GM23338 (cell line): ENCODE results near the gene C1orf146. TPM values are rescaled to one million over a fixed set of nuclear protein-coding genes. Genes with fewer than 3 reads are reported as not detected.

ENCODE experiments used
- ATAC-seq: fragments of 200-7000 bp; cut with Tn5 transposase; 3 replicates; pipeline ENCODE4 v1.9.1; 2020
- DNase-seq: peaks from one replicate; pipeline ENCODE4 v3.0.0-alpha.2; 2015; ENCODE audit warnings: low spot score
- H2AFZ ChIP-seq: fragments of 200-600 bp; sonication (generic); 2 replicates; pipeline ENCODE4 v1.8.0; 2016; ENCODE audit warnings: antibody characterized with exemption, mild to moderate bottlenecking, moderate library complexity
- H3F3A ChIP-seq: fragments of 200-600 bp; sonication (generic); replicated peaks from 2 replicates; pipeline ENCODE4 v1.8.0; 2017; ENCODE audit warnings: antibody characterized with exemption, mixed run types, low read depth
- H3K27ac ChIP-seq: fragments of 200-600 bp; sonication (generic); 2 replicates; pipeline ENCODE4 v1.6.1; 2016; ENCODE audit warnings: low read depth
- H3K27me3 ChIP-seq: fragments of 200-600 bp; sonication (generic); 2 replicates; pipeline ENCODE4 v1.8.0; 2016; ENCODE audit warnings: mild to moderate bottlenecking, mixed run types, moderate library complexity; ENCODE audit not compliant: insufficient read depth
- H3K36me3 ChIP-seq: fragments of 200-600 bp; sonication (generic); 2 replicates; pipeline ENCODE4 v1.8.0; 2016; ENCODE audit warnings: mild to moderate bottlenecking; ENCODE audit not compliant: insufficient read depth
- H3K4me1 ChIP-seq: fragments of 200-600 bp; sonication (generic); 2 replicates; pipeline ENCODE4 v1.8.0; 2016; ENCODE audit warnings: mild to moderate bottlenecking, moderate library complexity; ENCODE audit not compliant: insufficient read depth
- H3K4me2 ChIP-seq: fragments of 200-600 bp; sonication (generic); 2 replicates; pipeline ENCODE4 v1.7.1; 2017; ENCODE audit warnings: mixed run types
- H3K4me3 ChIP-seq: fragments of 200-600 bp; sonication (generic); 2 replicates; pipeline ENCODE4 v1.6.1; 2016; ENCODE audit warnings: mixed run types
- H3K79me2 ChIP-seq: fragments of 200-600 bp; sonication (generic); replicated peaks from 2 replicates; pipeline ENCODE4 v1.8.0; 2017; ENCODE audit warnings: mild to moderate bottlenecking; ENCODE audit not compliant: insufficient read depth
- H3K9me2 ChIP-seq: fragments of 200-600 bp; sonication (generic); 2 replicates; pipeline ENCODE4 v1.8.0; 2017; ENCODE audit not compliant: insufficient read depth
- H4K20me1 ChIP-seq: fragments of 200-600 bp; sonication (generic); replicated peaks from 2 replicates; pipeline ENCODE4 v1.8.0; 2017; ENCODE audit warnings: mild to moderate bottlenecking; ENCODE audit not compliant: insufficient read depth
- H3K27ac Mint-ChIP-seq: 2 replicates; pipeline ENCODE4 v1.8.0; 2020; ENCODE audit warnings: inconsistent platforms, mild to moderate bottlenecking, moderate library complexity, mixed read lengths
- H3K27me3 Mint-ChIP-seq: 3 replicates; pipeline ENCODE4 v1.8.0; 2022; ENCODE audit warnings: low read depth, mild to moderate bottlenecking, moderate library complexity, mixed read lengths, inconsistent platforms; ENCODE audit not compliant: insufficient read depth, poor library complexity
- H3K36me3 Mint-ChIP-seq: 3 replicates; pipeline ENCODE4 v1.8.0; 2021; ENCODE audit warnings: low read depth, mild to moderate bottlenecking, inconsistent platforms, moderate library complexity, mixed read lengths
- H3K4me1 Mint-ChIP-seq: 3 replicates; pipeline ENCODE4 v1.8.0; 2020; ENCODE audit warnings: mild to moderate bottlenecking, inconsistent platforms, mixed read lengths
- H3K4me3 Mint-ChIP-seq: 3 replicates; pipeline ENCODE4 v1.8.0; 2021; ENCODE audit warnings: moderate library complexity, mild to moderate bottlenecking, inconsistent platforms, mixed read lengths
- H3K9me3 Mint-ChIP-seq: 3 replicates; pipeline ENCODE4 v1.8.0; 2020; ENCODE audit warnings: moderate library complexity, mild to moderate bottlenecking, inconsistent platforms, mixed read lengths
- CREB1 ChIP-seq: fragments of 250-450 bp; sonication (Bioruptor Pico); IDR thresholded peaks from 2 replicates; pipeline ENCODE4 v1.5.0; 2020; ENCODE audit warnings: low read depth, mild to moderate bottlenecking, moderate library complexity
- CTCF ChIP-seq, 2 experiments: fragments of 200-600 bp in 1 of 2; sonication (generic) in 1 of 2; conservative IDR thresholded peaks; 2 replicates each; pipeline versions ENCODE4 v1.5.1 to v1.6.1; 2016 to 2017; ENCODE audit warnings: antibody characterized with exemption in 2 of 2, low read depth in 2 of 2, mild to moderate bottlenecking in 2 of 2, moderate library complexity in 1 of 2
- ETS1 ChIP-seq: IDR thresholded peaks from 2 replicates; pipeline ENCODE4 v1.6.1; 2016; ENCODE audit warnings: antibody characterized with exemption
- EZH2 ChIP-seq: fragments of 200-600 bp; sonication (generic); IDR thresholded peaks from one replicate; pipeline ENCODE4 v1.8.0; 2017; ENCODE audit warnings: antibody characterized with exemption, mild to moderate bottlenecking, low read depth; ENCODE audit not compliant: unreplicated experiment
- EZH2phosphoT487 ChIP-seq: fragments of 200-600 bp; sonication (generic); IDR thresholded peaks from one replicate; pipeline ENCODE4 v1.8.1; 2018; ENCODE audit warnings: antibody characterized with exemption; ENCODE audit not compliant: unreplicated experiment
- JUNB ChIP-seq: IDR thresholded peaks from one replicate; pipeline ENCODE4 v1.6.1; 2016; ENCODE audit warnings: antibody characterized with exemption; ENCODE audit not compliant: unreplicated experiment
- POLR2AphosphoS5 ChIP-seq: IDR thresholded peaks from 2 replicates; pipeline ENCODE4 v1.6.1; 2016; ENCODE audit warnings: antibody characterized with exemption, low read depth
- STAT1 ChIP-seq: IDR thresholded peaks from one replicate; pipeline ENCODE4 v1.6.1; 2016; ENCODE audit warnings: antibody characterized with exemption; ENCODE audit not compliant: unreplicated experiment
- ZNF114 ChIP-seq: fragments of 250-450 bp; sonication (Bioruptor Pico); IDR thresholded peaks from 2 replicates; pipeline ENCODE4 v1.5.0; 2020; ENCODE audit warnings: mild to moderate bottlenecking, moderate library complexity
- ZNF331 ChIP-seq: fragments of 250-450 bp; sonication (Bioruptor Pico); IDR thresholded peaks from 2 replicates; pipeline ENCODE4 v1.5.0; 2020; ENCODE audit warnings: low read depth, mild to moderate bottlenecking, moderate library complexity
- polyA plus RNA-seq: library from polyadenylated mRNA; unstranded; fragments of >200 nt; fragmentation: Nextera tagmentation; extraction: Ambion mirVana; gene quantifications from 2 replicates; pipeline ENCODE4 v1.2.1, GENCODE V29; 2016
- total RNA-seq: library from RNA; depleted of rRNA; stranded (reverse); fragments of >200 nt; shearing (Covaris generic); gene quantifications from 2 replicates; pipeline ENCODE4 v1.2.3, GENCODE V29; 2014
- TF ChIP-seq, protein P1 (sequence below): IDR thresholded peaks from one replicate; pipeline ENCODE4 v1.6.1; 2018; ENCODE audit warnings: antibody characterized with exemption; ENCODE audit not compliant: unreplicated experiment

Gene C1orf146
- total and polyA plus RNA-seq, 2 experiments from 2014 or later = not detected

GRCh38 chr1:92191726-92192125 lies 26.0 kb upstream of the C1orf146 start:
- peak overlapping the region; percentile 83; the same call in 1 of the 2 replicates for H2AFZ ChIP-seq
- H3K27ac ChIP-seq = no peak overlapping the region
- Mint-ChIP-seq H3K27ac (no peak overlapping the region; the same call in 1 of the 2 replicates), H3K4me1 (peaks cover 16% of the 10 kb centered on the region), H3K27me3 (peaks cover 2% of the 10 kb centered on the region), H3K4me3 (no peak overlapping the region), H3K9me3 (no peaks in the 10 kb centered on the region), H3K36me3 (no peaks in the 10 kb centered on the region)
- DNase-seq = no peak
- H3K79me2 ChIP-seq = no peaks in the 10 kb centered on the region
- H3F3A ChIP-seq = no peaks in the 10 kb centered on the region
- H3K27me3 ChIP-seq = no peaks in the 10 kb centered on the region
- no peak for TF ChIP-seq STAT1
- TF ChIP-seq ETS1 = no peak
- no peak for TF ChIP-seq JUNB
- TF ChIP-seq ZNF331 = no peak
- TF ChIP-seq, protein P1, sequence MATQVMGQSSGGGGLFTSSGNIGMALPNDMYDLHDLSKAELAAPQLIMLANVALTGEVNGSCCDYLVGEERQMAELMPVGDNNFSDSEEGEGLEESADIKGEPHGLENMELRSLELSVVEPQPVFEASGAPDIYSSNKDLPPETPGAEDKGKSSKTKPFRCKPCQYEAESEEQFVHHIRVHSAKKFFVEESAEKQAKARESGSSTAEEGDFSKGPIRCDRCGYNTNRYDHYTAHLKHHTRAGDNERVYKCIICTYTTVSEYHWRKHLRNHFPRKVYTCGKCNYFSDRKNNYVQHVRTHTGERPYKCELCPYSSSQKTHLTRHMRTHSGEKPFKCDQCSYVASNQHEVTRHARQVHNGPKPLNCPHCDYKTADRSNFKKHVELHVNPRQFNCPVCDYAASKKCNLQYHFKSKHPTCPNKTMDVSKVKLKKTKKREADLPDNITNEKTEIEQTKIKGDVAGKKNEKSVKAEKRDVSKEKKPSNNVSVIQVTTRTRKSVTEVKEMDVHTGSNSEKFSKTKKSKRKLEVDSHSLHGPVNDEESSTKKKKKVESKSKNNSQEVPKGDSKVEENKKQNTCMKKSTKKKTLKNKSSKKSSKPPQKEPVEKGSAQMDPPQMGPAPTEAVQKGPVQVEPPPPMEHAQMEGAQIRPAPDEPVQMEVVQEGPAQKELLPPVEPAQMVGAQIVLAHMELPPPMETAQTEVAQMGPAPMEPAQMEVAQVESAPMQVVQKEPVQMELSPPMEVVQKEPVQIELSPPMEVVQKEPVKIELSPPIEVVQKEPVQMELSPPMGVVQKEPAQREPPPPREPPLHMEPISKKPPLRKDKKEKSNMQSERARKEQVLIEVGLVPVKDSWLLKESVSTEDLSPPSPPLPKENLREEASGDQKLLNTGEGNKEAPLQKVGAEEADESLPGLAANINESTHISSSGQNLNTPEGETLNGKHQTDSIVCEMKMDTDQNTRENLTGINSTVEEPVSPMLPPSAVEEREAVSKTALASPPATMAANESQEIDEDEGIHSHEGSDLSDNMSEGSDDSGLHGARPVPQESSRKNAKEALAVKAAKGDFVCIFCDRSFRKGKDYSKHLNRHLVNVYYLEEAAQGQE = no peak
- no peak for TF ChIP-seq EZH2
- no peak for TF ChIP-seq ZNF114 (CRISPR knock-in tag)
- no peak for TF ChIP-seq EZH2phosphoT487
- H3K4me3 ChIP-seq = no peak overlapping the region
- no peak overlapping the region for H3K4me2 ChIP-seq
- no peaks in the 10 kb centered on the region for H4K20me1 ChIP-seq
- H3K9me2 ChIP-seq = no peaks in the 10 kb centered on the region
- ATAC-seq = no peak
- no peaks in the 10 kb centered on the region for H3K36me3 ChIP-seq
- peaks cover 15% of the 10 kb centered on the region; the same call in 1 of the 2 replicates for H3K4me1 ChIP-seq

DNA sequence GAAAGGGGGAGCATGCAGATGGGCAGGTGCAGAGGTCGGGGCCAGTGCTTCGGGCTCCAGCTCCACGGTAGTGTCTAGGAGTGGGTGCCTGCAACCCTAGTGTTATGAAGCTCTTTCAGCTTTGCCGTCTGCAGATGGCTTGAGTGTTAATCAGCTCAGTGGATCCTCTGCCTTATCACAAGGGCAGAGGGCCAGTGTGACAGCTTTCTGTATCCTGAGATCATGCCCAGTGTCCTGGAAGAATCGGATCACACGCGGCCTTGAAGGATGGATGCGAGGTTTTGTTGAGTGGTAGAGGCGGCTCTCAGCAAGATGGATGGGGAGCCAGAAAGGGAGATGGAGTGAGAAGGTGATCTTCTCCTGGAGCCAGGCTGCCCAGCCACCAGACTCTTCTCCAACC lies 25.5 kb upstream of the C1orf146 start:
- Histone ChIP-seq H2AFZ (peak overlapping the region; percentile 83), H3K36me3 (no peaks in the 10 kb centered on the region), H3F3A (no peaks in the 10 kb centered on the region), H3K4me2 (no peak overlapping the region), H3K27ac (no peak overlapping the region), H3K79me2 (no peaks in the 10 kb centered on the region), H3K4me1 (peaks cover 15% of the 10 kb centered on the region; the same call in 1 of the 2 replicates), H4K20me1 (no peaks in the 10 kb centered on the region), H3K4me3 (no peak overlapping the region), H3K9me2 (no peaks in the 10 kb centered on the region), H3K27me3 (no peaks in the 10 kb centered on the region)
- peaks cover 16% of the 10 kb centered on the region for H3K4me1 Mint-ChIP-seq
- peak; percentile 26; the same call in 1 of the 3 replicates for ATAC-seq
- no peak overlapping the region for H3K27ac Mint-ChIP-seq
- no peak overlapping the region for H3K4me3 Mint-ChIP-seq
- H3K27me3 Mint-ChIP-seq = peaks cover 2% of the 10 kb centered on the region
- H3K9me3 Mint-ChIP-seq = no peaks in the 10 kb centered on the region
- H3K36me3 Mint-ChIP-seq = no peaks in the 10 kb centered on the region
- DNase-seq = no peak
- TF ChIP-seq CTCF (conservative IDR thresholded peaks at IDR 0.05; ENCODE audit: low read depth in 2 of 2) = no peak
- TF ChIP-seq CREB1 (CRISPR knock-in tag) = no peak
- no peak for TF ChIP-seq ZNF331
- no peak for TF ChIP-seq STAT1
- TF ChIP-seq, protein P1 = no peak
- no peak for TF ChIP-seq ETS1
- TF ChIP-seq POLR2AphosphoS5 = no peak
